Endodermal cell (in vitro differentiated cells): ENCODE measurements around the gene ARHGEF12. TPM values are rescaled to one million over a fixed set of nuclear protein-coding genes. Genes with fewer than 3 reads are reported as not detected.

Source experiments
- DNase-seq: peaks from one replicate; pipeline ENCODE4 v3.0.0-alpha.2; 2017
- H3K27ac ChIP-seq: 2 replicates; pipeline ENCODE4 v1.5.1; 2013; ENCODE audit warnings: mild to moderate bottlenecking, low read depth, low read length, moderate library complexity
- H3K27me3 ChIP-seq: 2 replicates; pipeline ENCODE4 v1.6.1; 2013; ENCODE audit warnings: mild to moderate bottlenecking, low read length, moderate library complexity; ENCODE audit not compliant: insufficient read depth, control insufficient read depth, poor library complexity, severe bottlenecking
- H3K36me3 ChIP-seq: 2 replicates; pipeline ENCODE4 v1.7.0; 2013; ENCODE audit warnings: mild to moderate bottlenecking, low read length, moderate library complexity; ENCODE audit not compliant: control insufficient read depth, insufficient read depth
- H3K4me1 ChIP-seq: one replicate; pipeline ENCODE4 v1.7.0; 2013; ENCODE audit warnings: low read length; ENCODE audit not compliant: control insufficient read depth, insufficient read depth
- H3K4me3 ChIP-seq: 2 replicates; pipeline ENCODE4 v1.5.1; 2013; ENCODE audit warnings: mild to moderate bottlenecking, low read length, moderate library complexity
- H3K9ac ChIP-seq: 2 replicates; pipeline ENCODE4 v1.6.1; 2013; ENCODE audit warnings: mild to moderate bottlenecking, low read length, moderate library complexity; ENCODE audit not compliant: poor library complexity, severe bottlenecking; ENCODE audit errors: extremely low read depth
- H3K9me3 ChIP-seq: 2 replicates; pipeline ENCODE4 v1.6.1; 2013; ENCODE audit warnings: mild to moderate bottlenecking, low read length, moderate library complexity; ENCODE audit not compliant: control insufficient read depth
- H3K27ac Mint-ChIP-seq: 2 replicates; pipeline ENCODE4 v1.8.0; 2020; ENCODE audit warnings: mixed read lengths
- H3K27me3 Mint-ChIP-seq: 2 replicates; pipeline ENCODE4 v1.8.0; 2021; ENCODE audit warnings: mild to moderate bottlenecking, mixed read lengths; ENCODE audit not compliant: insufficient read depth
- H3K36me3 Mint-ChIP-seq: 2 replicates; pipeline ENCODE4 v1.8.0; 2020; ENCODE audit warnings: low read depth, mixed read lengths
- H3K4me1 Mint-ChIP-seq: 2 replicates; pipeline ENCODE4 v1.8.0; 2020; ENCODE audit warnings: mixed read lengths
- H3K4me3 Mint-ChIP-seq: 2 replicates; pipeline ENCODE4 v1.8.0; 2020; ENCODE audit warnings: mild to moderate bottlenecking, moderate library complexity, mixed read lengths
- H3K9me3 Mint-ChIP-seq: 2 replicates; pipeline ENCODE4 v1.8.0; 2020; ENCODE audit warnings: mild to moderate bottlenecking, mixed read lengths
- CTCF ChIP-seq: fragments of 200-600 bp; sonication (generic); conservative IDR thresholded peaks from 2 replicates; pipeline ENCODE4 v1.5.0; 2021; ENCODE audit warnings: antibody characterized with exemption, mild to moderate bottlenecking
- WGBS, 2 experiments: methylation state at CpG; one replicate each; pipeline versions ENCODE4 v1.1.5 to v1.1.7; 2013; ENCODE audit warnings: missing lambda C conversion rate in 2 of 2, mixed read lengths in 1 of 2; ENCODE audit not compliant: insufficient coverage in 1 of 2, insufficient read length in 1 of 2; 5-methylcytosine and 5-hydroxymethylcytosine counted together
- total RNA-seq, 2 donors: library from RNA; stranded (reverse); fragmentation: NEBNext Ultra II Directional in 1 of 2; extraction: Animal tissue kit (Norgen Biotek cat#: 25700) in 1 of 2; gene quantifications; 2 replicates in 1 of 2; 3 replicates in 1 of 2; pipeline ENCODE4 v1.2.1, GENCODE V29; 2021

The ARHGEF12 gene
- total RNA-seq, 2 donors from 2014 or later = 35.3 to 38.7 TPM

- no peak for TF ChIP-seq CTCF
- H3K4me3 ChIP-seq = no peak overlapping the region
Observed at GRCh38 chr11:120537996-120538395, 201.8 kb downstream of the ARHGEF12 start.

GRCh38 chr11:120538707-120539106 is 202.5 kb downstream of the ARHGEF12 start:
- H3K27ac ChIP-seq = no peak overlapping the region
- H3K27me3 ChIP-seq = no peaks in the 10 kb centered on the region
- no peak overlapping the region for H3K27ac Mint-ChIP-seq
- H3K36me3 ChIP-seq = no peaks in the 10 kb centered on the region
- no peak for DNase-seq
- no peaks in the 10 kb centered on the region for H3K36me3 Mint-ChIP-seq
- peaks cover 6% of the 10 kb centered on the region for H3K4me1 Mint-ChIP-seq
- no peaks in the 10 kb centered on the region for H3K4me1 ChIP-seq
- H3K9me3 ChIP-seq = peaks cover 7% of the 10 kb centered on the region
- H3K4me3 Mint-ChIP-seq = no peak overlapping the region
- no peak for TF ChIP-seq CTCF
- no peak overlapping the region for H3K4me3 ChIP-seq
- no peaks in the 10 kb centered on the region for H3K9me3 Mint-ChIP-seq
- H3K9ac ChIP-seq = no peak overlapping the region
- H3K27me3 Mint-ChIP-seq = no peaks in the 10 kb centered on the region
- WGBS, 2 experiments = 90% methylated on average over 2 of the region's 2 CpGs; no CpG with 5 or more reads in 1 of the 2 experiments

More at GRCh38 chr11:120537996-120538395, 201.8 kb downstream of the ARHGEF12 start:
- H3K4me3 Mint-ChIP-seq = no peak overlapping the region
- DNase-seq = no peak
- H3K9me3 ChIP-seq = peaks cover 7% of the 10 kb centered on the region
- H3K27ac ChIP-seq = no peak overlapping the region
- H3K36me3 Mint-ChIP-seq = no peaks in the 10 kb centered on the region
- no peak overlapping the region for H3K9ac ChIP-seq
- peaks cover 6% of the 10 kb centered on the region for H3K4me1 Mint-ChIP-seq
- H3K36me3 ChIP-seq = no peaks in the 10 kb centered on the region
- H3K27ac Mint-ChIP-seq = no peak overlapping the region
- 89% methylated on average over 4 to 12 of the region's 12 CpGs for WGBS, 2 experiments
- H3K27me3 ChIP-seq = no peaks in the 10 kb centered on the region
- H3K27me3 Mint-ChIP-seq = no peaks in the 10 kb centered on the region
- H3K9me3 Mint-ChIP-seq = no peaks in the 10 kb centered on the region
- no peaks in the 10 kb centered on the region for H3K4me1 ChIP-seq

Other genes starting within 250 kb of the ARHGEF12 start
- gene TRIM29, start 198.3 kb upstream of the ARHGEF12 start, total RNA-seq = not detected
- gene OAF, start 125.4 kb upstream of the ARHGEF12 start, total RNA-seq = 1 to 10 TPM; 1.7 to 3.6 TPM
- gene POU2F3, start 96.3 kb upstream of the ARHGEF12 start, total RNA-seq = under 1 TPM in 1 of 2 donors, not detected in 1; 0.46 TPM
- gene TLCD5, start 11.1 kb upstream of the ARHGEF12 start, total RNA-seq = 10 to 100 TPM; 13.8 to 20.1 TPM
- 1 to 10 TPM; 1.7 to 3.5 TPM for gene GRIK4, start 175.3 kb downstream of the ARHGEF12 start, total RNA-seq